ENCODE data around the gene GLI3.

GLI3 gene

GRCh38 chr7:42236976-42237810 lies at the start of gene GLI3:
Gene GLI3, minus strand, starts transcription at chr7:42237209. Its CDS starts 13,956 bp downstream, at chr7:42223253.
- in situ Hi-C loops (cut with HindIII; ENCODE audit: low sequenced_read_pairs): no loop called here
- H3K4me3 ChIP-seq (ENCODE audit: low read depth, low read length): peak within 1 kb of the TSS; percentile 81

DNA sequence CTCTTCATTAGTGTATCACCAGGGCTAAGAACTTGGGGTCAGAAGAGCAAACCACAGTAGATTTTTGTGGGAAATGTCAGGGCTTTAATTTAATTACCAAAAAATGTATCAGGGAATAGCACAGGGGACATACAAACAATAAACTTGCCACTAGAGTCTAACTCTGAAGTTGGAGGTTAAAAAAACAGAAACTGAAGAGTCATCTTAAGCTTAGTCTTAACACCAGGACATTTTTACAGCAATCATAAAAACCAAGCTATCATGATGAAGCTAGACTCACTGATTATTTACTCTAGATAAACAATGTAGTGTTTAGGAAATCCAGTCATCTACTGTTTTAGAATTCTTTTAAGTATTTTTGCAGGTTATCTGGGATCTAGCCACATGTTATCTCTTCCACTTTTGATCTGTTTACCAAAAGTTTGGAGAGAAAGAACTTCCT lies 48.4 kb upstream of the GLI3 start:
- no peak overlapping the region for H3K4me3 ChIP-seq (ENCODE audit: low read depth, low read length)
- DNase-seq (ENCODE audit: low read depth, low spot score): no peak
- no peak for TF ChIP-seq CTCF (IDR thresholded peaks at IDR 0.05; ENCODE audit: low read depth, low read length)
- in situ Hi-C loops (cut with HindIII; ENCODE audit: low sequenced_read_pairs): no loop called here

More at GRCh38 chr7:42236976-42237810, at the start of gene GLI3:
- DNase-seq (ENCODE audit: low read depth, low spot score): peak; percentile 94
- peak; percentile 24 for TF ChIP-seq CTCF (IDR thresholded peaks at IDR 0.05; ENCODE audit: low read depth, low read length)

DNA sequence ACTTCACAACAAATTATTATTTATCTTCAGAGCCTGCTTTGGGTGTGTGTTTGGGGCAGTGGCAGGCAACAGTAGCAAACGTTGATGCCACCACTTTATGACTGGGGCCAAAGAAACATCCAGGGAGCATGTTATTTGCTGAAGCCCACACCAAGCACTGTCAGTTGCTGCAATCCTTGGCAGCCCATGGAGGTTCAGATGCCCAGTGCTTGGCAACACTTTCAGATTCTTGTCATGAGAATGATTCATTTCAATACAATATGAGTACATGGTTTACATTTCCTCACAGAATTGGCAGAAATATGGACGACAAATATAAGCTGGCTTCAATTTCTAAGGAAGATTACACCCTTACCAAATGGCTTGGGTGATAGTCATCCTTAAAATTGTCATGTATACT lies 46.5 kb upstream of the GLI3 start:
- H3K4me3 ChIP-seq (ENCODE audit: low read depth, low read length): no peak overlapping the region
- TF ChIP-seq CTCF (IDR thresholded peaks at IDR 0.05; ENCODE audit: low read depth, low read length): no peak
- in situ Hi-C loops (cut with HindIII; ENCODE audit: low sequenced_read_pairs): no loop called here
- peak; percentile 11 for DNase-seq (ENCODE audit: low read depth, low spot score)

- DNase-seq (ENCODE audit: low read depth, low spot score): no peak
- TF ChIP-seq CTCF (IDR thresholded peaks at IDR 0.05; ENCODE audit: low read depth, low read length): no peak
- H3K4me3 ChIP-seq (ENCODE audit: low read depth, low read length): no peak overlapping the region
- in situ Hi-C loops (cut with HindIII; ENCODE audit: low sequenced_read_pairs): no loop called here
Measured at GRCh38 chr7:42278344-42278743, 41.3 kb upstream of the GLI3 start.

- H3K4me3 ChIP-seq (ENCODE audit: low read depth, low read length): no peak overlapping the region
- TF ChIP-seq CTCF (IDR thresholded peaks at IDR 0.05; ENCODE audit: low read depth, low read length): no peak
- peak; percentile 38 for DNase-seq (ENCODE audit: low read depth, low spot score)
- in situ Hi-C loops (cut with HindIII; ENCODE audit: low sequenced_read_pairs): no loop called here
Measured at GRCh38 chr7:42274053-42274452, 37.0 kb upstream of the GLI3 start.

DNA sequence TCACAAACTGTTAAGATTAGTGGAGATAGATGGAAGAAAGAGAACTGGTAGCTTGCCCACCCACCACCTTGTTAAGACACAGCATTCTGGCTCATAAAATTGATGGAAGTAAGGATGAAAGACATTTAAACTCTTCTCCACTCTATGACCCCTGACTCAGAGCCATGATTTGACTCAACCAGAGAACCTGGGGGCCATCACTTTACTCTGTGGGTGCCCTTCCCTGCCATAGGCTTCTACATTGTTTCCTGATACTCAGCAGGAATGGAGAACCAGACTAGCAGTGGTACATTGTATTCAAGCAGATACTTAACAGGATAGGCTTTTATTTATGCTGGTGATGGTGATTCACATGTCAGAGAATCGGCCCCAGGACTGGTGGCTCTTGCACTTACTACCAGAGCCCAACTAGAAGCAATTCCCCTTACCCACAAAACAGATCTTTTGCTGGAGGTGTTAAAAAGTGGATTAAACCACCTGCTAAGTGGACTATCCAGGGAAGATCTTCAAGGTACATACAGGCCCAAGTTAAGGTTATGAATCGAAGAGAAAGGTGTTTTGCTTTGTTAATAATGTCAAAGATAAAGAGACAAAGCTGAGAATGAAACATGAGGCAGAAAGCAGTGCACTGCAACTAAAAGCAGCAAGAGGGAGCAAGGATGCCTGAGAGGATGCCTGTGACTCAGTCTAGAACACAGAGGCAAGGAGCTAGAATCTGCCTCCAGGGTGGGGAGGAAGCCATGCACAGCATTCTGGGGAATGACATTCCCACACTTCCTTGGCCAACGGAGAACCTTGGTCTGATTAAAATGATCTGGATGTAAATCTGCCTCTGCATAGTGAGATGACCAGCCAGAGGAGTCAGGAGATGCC lies 36.0 kb upstream of the GLI3 start:
- DNase-seq (ENCODE audit: low read depth, low spot score): peak; percentile 43
- in situ Hi-C loops (cut with HindIII; ENCODE audit: low sequenced_read_pairs): no loop called here
- peak; percentile 71 for TF ChIP-seq CTCF (IDR thresholded peaks at IDR 0.05; ENCODE audit: low read depth, low read length)
- no peak overlapping the region for H3K4me3 ChIP-seq (ENCODE audit: low read depth, low read length)

Data from astrocyte of the spinal cord (primary cell).